Nephron progenitor cell (in vitro differentiated cells): ENCODE data around the gene LMF1.
"Not testable (repeated sequence)": the region's sequence is repeated elsewhere in the genome, so short reads cannot be mapped to it uniquely, and the experiment has no call there.

Source experiments
- DNase-seq: peaks from one replicate; pipeline ENCODE4 v3.0.0; 2021
- H3K27ac Mint-ChIP-seq: 2 replicates; pipeline ENCODE4 v1.8.0; 2021; ENCODE audit warnings: mild to moderate bottlenecking, moderate library complexity, mixed read lengths
- H3K27me3 Mint-ChIP-seq: 2 replicates; pipeline ENCODE4 v1.8.0; 2021; ENCODE audit warnings: mild to moderate bottlenecking, low read depth, mixed read lengths; ENCODE audit not compliant: poor library complexity
- H3K36me3 Mint-ChIP-seq: 2 replicates; pipeline ENCODE4 v1.8.0; 2021; ENCODE audit warnings: low read depth, mixed read lengths
- H3K4me1 Mint-ChIP-seq: 2 replicates; pipeline ENCODE4 v1.8.0; 2021; ENCODE audit warnings: mixed read lengths
- H3K4me3 Mint-ChIP-seq: 2 replicates; pipeline ENCODE4 v1.8.0; 2021; ENCODE audit warnings: mild to moderate bottlenecking, moderate library complexity, mixed read lengths
- H3K9me3 Mint-ChIP-seq: 2 replicates; pipeline ENCODE4 v1.8.0; 2021; ENCODE audit warnings: mild to moderate bottlenecking, moderate library complexity, mixed read lengths
- TF ChIP-seq, protein P1 (sequence below): fragments of 200-600 bp; sonication (generic); IDR thresholded peaks from 2 replicates; pipeline ENCODE4 v1.5.0; 2021; ENCODE audit warnings: antibody characterized with exemption

LMF1 gene

DNA sequence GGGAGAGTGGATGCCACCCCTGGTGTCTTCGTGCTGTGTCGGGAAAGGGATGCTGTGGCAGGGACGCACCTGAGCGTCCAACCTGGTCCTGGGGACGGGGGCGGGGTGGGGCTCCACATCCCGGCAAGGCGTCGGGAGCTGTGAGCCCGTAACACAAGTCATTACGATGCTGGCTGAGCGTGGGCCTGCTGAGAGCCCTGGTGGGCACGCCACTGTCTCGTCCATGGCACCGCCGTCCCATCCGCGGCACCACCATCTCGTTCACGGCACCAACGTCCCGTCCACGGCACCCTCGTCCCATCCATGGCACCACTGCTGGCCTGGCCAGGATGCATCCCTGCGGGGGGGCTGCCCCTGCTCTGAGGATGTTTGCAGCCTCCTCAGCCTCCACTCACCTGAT lies 146.2 kb downstream of the LMF1 start:
- DNase-seq: no peak
- Mint-ChIP-seq H3K4me3 (no peak overlapping the region), H3K36me3 (no peaks in the 10 kb centered on the region), H3K27ac (no peak overlapping the region), H3K9me3 (peaks cover 8% of the 10 kb centered on the region), H3K27me3 (peaks cover 12% of the 10 kb centered on the region), H3K4me1 (peaks cover 24% of the 10 kb centered on the region)
- TF ChIP-seq, protein P1, sequence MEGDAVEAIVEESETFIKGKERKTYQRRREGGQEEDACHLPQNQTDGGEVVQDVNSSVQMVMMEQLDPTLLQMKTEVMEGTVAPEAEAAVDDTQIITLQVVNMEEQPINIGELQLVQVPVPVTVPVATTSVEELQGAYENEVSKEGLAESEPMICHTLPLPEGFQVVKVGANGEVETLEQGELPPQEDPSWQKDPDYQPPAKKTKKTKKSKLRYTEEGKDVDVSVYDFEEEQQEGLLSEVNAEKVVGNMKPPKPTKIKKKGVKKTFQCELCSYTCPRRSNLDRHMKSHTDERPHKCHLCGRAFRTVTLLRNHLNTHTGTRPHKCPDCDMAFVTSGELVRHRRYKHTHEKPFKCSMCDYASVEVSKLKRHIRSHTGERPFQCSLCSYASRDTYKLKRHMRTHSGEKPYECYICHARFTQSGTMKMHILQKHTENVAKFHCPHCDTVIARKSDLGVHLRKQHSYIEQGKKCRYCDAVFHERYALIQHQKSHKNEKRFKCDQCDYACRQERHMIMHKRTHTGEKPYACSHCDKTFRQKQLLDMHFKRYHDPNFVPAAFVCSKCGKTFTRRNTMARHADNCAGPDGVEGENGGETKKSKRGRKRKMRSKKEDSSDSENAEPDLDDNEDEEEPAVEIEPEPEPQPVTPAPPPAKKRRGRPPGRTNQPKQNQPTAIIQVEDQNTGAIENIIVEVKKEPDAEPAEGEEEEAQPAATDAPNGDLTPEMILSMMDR: no peak

DNA sequence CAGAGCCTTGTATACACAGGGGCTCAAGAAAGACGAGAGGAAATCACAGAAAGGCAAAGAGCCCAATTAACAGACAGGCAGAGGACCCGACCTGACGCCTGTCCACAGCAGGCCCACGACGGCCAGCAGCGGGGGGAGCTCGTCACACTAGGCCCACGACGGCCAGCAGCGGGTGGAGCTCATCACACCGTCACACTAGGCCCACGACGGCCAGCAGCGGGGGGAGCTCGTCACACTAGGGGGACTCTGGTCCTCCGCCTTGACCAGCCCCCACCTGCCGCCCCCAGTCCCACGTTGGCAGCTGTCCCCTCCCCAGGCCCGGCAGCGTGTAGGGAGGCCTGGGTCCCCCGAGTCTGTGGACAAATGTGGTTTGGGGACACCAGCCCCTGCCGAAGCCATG lies 146.6 kb downstream of the LMF1 start:
- peaks cover 12% of the 10 kb centered on the region for H3K27me3 Mint-ChIP-seq
- TF ChIP-seq, protein P1: no peak
- no peak overlapping the region for H3K27ac Mint-ChIP-seq
- peaks cover 27% of the 10 kb centered on the region for H3K4me1 Mint-ChIP-seq
- DNase-seq: no peak
- no peaks in the 10 kb centered on the region for H3K36me3 Mint-ChIP-seq
- H3K4me3 Mint-ChIP-seq: no peak overlapping the region
- peaks cover 8% of the 10 kb centered on the region for H3K9me3 Mint-ChIP-seq

DNA sequence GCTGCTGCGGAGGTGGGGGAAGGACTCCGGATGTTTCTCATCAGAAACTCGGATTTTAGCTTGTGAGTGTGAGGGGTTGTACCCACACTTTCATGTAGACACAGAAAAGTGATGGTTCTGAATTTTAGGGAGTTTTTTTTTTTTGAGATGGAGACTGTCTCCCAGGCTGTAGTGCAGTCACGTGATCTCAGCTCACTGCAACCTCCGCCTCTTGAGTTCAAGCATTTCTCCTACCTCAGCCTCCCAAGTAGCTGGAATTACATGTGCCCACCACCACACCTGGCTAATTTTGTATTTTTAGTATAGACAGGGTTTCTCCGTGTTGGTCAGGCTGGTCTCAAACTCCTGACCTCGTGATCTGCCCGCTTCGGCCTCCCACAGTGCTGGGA lies 147.9 kb downstream of the LMF1 start:
- H3K27me3 Mint-ChIP-seq: peaks cover 12% of the 10 kb centered on the region
- H3K36me3 Mint-ChIP-seq: no peaks in the 10 kb centered on the region
- H3K4me1 Mint-ChIP-seq: peaks cover 27% of the 10 kb centered on the region
- DNase-seq: no peak
- no peak overlapping the region for H3K27ac Mint-ChIP-seq
- no peak overlapping the region for H3K4me3 Mint-ChIP-seq
- TF ChIP-seq, protein P1: no peak
- peaks cover 8% of the 10 kb centered on the region for H3K9me3 Mint-ChIP-seq

DNA sequence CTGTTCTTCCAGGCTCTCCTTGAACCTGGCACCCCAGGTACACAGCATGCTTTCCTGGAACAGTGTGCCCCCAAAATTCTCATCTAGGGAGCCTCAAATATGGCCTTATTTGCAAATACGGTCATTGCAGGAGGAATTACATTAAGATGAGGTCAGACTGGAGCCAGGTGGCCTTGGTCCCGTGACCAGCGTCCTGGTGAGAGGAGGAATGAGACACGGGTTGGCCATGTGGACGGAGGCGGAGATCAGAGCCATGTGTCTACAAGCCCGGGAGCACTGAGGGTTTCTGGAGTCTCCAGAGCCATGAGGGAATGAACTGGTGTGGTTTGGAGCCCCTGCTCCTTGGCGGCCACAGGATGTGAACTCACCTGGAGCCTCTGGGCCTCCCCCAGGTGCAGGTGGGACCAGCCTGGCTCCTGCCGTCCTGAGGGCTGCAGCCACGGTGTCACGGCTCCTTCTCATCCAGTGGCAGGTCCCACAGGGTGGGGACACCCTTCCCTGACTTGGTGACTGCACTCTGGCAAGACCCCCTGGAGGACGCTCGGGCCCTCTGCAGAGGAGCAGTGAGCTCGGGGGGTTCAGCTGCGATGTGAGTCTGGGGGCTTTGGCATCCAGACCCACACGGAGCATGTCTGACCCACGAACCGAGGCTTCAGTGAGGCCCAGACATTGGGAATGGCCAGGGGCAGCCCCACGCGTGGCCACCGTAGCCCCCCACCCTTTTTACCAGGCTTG lies 148.4 kb downstream of the LMF1 start:
- Mint-ChIP-seq H3K27me3 (peaks cover 12% of the 10 kb centered on the region), H3K4me1 (peaks cover 26% of the 10 kb centered on the region), H3K4me3 (no peak overlapping the region), H3K36me3 (no peaks in the 10 kb centered on the region), H3K27ac (peak overlapping the region; percentile 46), H3K9me3 (peaks cover 8% of the 10 kb centered on the region)
- TF ChIP-seq, protein P1: no peak
- DNase-seq: no peak

DNA sequence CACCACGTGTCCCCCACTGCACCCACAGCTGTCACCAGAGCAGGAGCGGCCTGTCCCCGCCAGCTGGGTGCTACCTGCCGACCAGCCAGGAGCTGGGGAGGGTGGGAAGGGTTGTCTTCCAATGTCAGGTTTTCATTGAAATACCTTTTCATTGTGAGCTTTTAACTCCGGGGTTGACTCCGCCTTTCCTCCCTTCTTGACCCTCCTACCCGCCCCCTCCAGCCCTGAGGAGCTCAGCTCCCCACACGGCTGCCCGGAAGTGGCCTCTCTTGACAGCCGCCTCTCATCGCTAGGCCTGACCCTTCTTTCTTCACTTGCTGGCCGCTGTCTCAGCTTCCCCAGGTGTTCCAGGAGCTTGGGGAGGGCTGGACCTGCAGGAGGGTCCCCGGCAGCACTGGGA lies 149.0 kb downstream of the LMF1 start:
- Mint-ChIP-seq H3K4me3 (no peak overlapping the region), H3K36me3 (no peaks in the 10 kb centered on the region), H3K27ac (peak overlapping the region; percentile 46), H3K4me1 (peaks cover 22% of the 10 kb centered on the region), H3K9me3 (peaks cover 8% of the 10 kb centered on the region), H3K27me3 (peaks cover 12% of the 10 kb centered on the region)
- TF ChIP-seq, protein P1: no peak
- DNase-seq: no peak

DNA sequence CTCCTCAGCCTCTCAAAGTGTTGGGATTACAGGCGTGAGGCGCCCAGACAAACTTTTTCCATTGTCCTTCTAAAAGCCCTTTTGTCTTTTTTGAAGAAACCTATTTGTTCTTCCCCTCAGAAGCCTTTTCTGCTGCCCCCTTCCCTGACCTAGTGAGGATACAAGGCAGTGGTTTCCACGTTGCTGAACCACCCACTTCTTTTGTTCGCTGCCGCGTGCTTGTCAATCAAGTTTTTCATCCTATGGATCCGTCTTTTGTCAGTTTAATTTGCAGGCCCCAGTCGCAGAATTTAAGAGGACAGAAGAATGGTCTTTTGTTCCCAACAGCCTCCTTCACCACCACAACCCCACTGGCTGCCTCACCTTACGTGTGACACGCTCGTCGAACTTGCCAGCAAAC lies 150.0 kb downstream of the LMF1 start:
- Mint-ChIP-seq H3K4me3 (no peak overlapping the region), H3K27me3 (peaks cover 12% of the 10 kb centered on the region), H3K36me3 (no peaks in the 10 kb centered on the region), H3K9me3 (peaks cover 8% of the 10 kb centered on the region), H3K27ac (no peak overlapping the region), H3K4me1 (peaks cover 16% of the 10 kb centered on the region)
- no peak for DNase-seq
- TF ChIP-seq, protein P1: no peak

DNA sequence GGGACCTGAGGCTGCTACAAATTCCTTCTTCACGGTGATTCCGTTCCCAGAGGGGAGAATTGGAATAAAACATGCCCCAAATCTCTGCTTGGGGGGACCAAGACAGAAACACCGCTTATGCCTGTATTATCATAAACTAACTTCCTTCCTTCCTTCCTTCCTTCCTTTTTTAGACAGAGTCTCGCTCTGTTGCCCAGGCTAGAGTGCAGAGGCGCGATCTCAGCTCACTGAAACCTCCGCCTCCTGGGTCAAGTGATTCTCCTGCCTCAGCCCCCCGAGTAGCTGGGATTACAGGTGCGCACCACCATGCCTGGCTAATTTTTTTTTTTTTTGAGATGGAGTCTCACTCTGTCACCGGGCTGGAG lies 150.8 kb downstream of the LMF1 start:
- not testable (repeated sequence) for H3K9me3 Mint-ChIP-seq, H3K36me3 Mint-ChIP-seq, H3K27ac Mint-ChIP-seq, H3K4me3 Mint-ChIP-seq, DNase-seq
- H3K27me3 Mint-ChIP-seq: peaks cover 12% of the 10 kb centered on the region
- H3K4me1 Mint-ChIP-seq: peaks cover 12% of the 10 kb centered on the region
